EH (cell line): Measurements from ENCODE around the gene PRDM16.

Source experiments
- DNase-seq: peaks from one replicate; pipeline ENCODE4 v3.0.0-alpha.2; 2015; ENCODE audit warnings: low read depth

Gene PRDM16

GRCh38 chr1:3103967-3104677 lies 35.1 kb downstream of the PRDM16 start:
- DNase-seq: no peak

GRCh38 chr1:3105167-3105863 lies 36.3 kb downstream of the PRDM16 start:
- no peak for DNase-seq

GRCh38 chr1:3106216-3106615 lies 37.2 kb downstream of the PRDM16 start:
- no peak for DNase-seq

- DNase-seq: no peak
Observed at GRCh38 chr1:3107201-3107600, 38.2 kb downstream of the PRDM16 start.

GRCh38 chr1:3109355-3109754 lies 40.4 kb downstream of the PRDM16 start:
- DNase-seq: no peak

- no peak for DNase-seq
Observed at GRCh38 chr1:3111348-3112021, 42.5 kb downstream of the PRDM16 start.

GRCh38 chr1:3112526-3112925 lies 43.5 kb downstream of the PRDM16 start:
- no peak for DNase-seq

GRCh38 chr1:3113047-3113740 lies 44.2 kb downstream of the PRDM16 start:
- no peak for DNase-seq

- no peak for DNase-seq
Observed at GRCh38 chr1:3113741-3114056, 44.7 kb downstream of the PRDM16 start.

GRCh38 chr1:3114131-3114744 lies 45.2 kb downstream of the PRDM16 start:
- DNase-seq: no peak

GRCh38 chr1:3114846-3115245 lies 45.8 kb downstream of the PRDM16 start:
- no peak for DNase-seq

- DNase-seq: no peak
Observed at GRCh38 chr1:3115275-3116149, 46.5 kb downstream of the PRDM16 start.

- no peak for DNase-seq
Observed at GRCh38 chr1:3116150-3116510, 47.1 kb downstream of the PRDM16 start.

GRCh38 chr1:3116560-3116959 lies 47.6 kb downstream of the PRDM16 start:
- DNase-seq: no peak

GRCh38 chr1:3117879-3118278 lies 48.9 kb downstream of the PRDM16 start:
- no peak for DNase-seq

GRCh38 chr1:3119061-3119460 lies 50.1 kb downstream of the PRDM16 start:
- DNase-seq: no peak

- no peak for DNase-seq
Observed at GRCh38 chr1:3119725-3120124, 50.7 kb downstream of the PRDM16 start.

- DNase-seq: no peak
Observed at GRCh38 chr1:3120140-3120539, 51.1 kb downstream of the PRDM16 start.

- DNase-seq: no peak
Observed at GRCh38 chr1:3120994-3121393, 52.0 kb downstream of the PRDM16 start.

GRCh38 chr1:3121401-3122210 lies 52.6 kb downstream of the PRDM16 start:
- DNase-seq: no peak

- DNase-seq: no peak
Observed at GRCh38 chr1:3122311-3122710, 53.3 kb downstream of the PRDM16 start.
